Spleen (tissue), 11 donors: ENCODE results near the gene GRAMD2B. TPM values are rescaled to one million over a fixed set of nuclear protein-coding genes. Genes with fewer than 3 reads are reported as not detected.

Experiments
- DNase-seq: peaks from one replicate; pipeline ENCODE4 v3.0.0-alpha.2; 2020
- H3K27ac ChIP-seq, 8 donors: fragments of 200-600 bp; sonication (generic) in 7 of 8; 1 replicate in 4 of 8; 2 replicates in 4 of 8; pipeline versions ENCODE4 v1.5.0 to v1.8.0; 2016 to 2021; ENCODE audit warnings: inconsistent platforms in 4 of 8, mild to moderate bottlenecking in 4 of 8, moderate library complexity in 1 of 8
- H3K27me3 ChIP-seq, 7 donors: fragments of 200-600 bp; sonication (generic) in 6 of 7; replicated peaks in 1 of 7; 1 replicate in 4 of 7; 2 replicates in 3 of 7; pipeline versions ENCODE4 v1.5.0 to v1.8.0; 2016 to 2021; ENCODE audit warnings: inconsistent platforms in 3 of 7, mild to moderate bottlenecking in 1 of 7
- H3K36me3 ChIP-seq, 6 donors: fragments of 200-600 bp; sonication (generic) in 5 of 6; 1 replicate in 4 of 6; 2 replicates in 2 of 6; pipeline versions ENCODE4 v1.5.0 to v1.8.0; 2016 to 2021; ENCODE audit warnings: inconsistent platforms in 2 of 6
- H3K4me1 ChIP-seq, 6 donors: fragments of 200-600 bp; sonication (generic) in 5 of 6; 1 replicate in 3 of 6; 2 replicates in 3 of 6; pipeline versions ENCODE4 v1.5.0 to v1.8.0; 2016 to 2021; ENCODE audit warnings: inconsistent platforms in 3 of 6
- H3K4me3 ChIP-seq, 8 donors: fragments of 200-600 bp; sonication (generic) in 7 of 8; 1 replicate in 4 of 8; 2 replicates in 4 of 8; pipeline versions ENCODE4 v1.5.0 to v1.8.0; 2016 to 2021; ENCODE audit warnings: inconsistent platforms in 4 of 8, mild to moderate bottlenecking in 4 of 8, moderate library complexity in 2 of 8
- H3K9me3 ChIP-seq, 8 donors: fragments of 200-600 bp; sonication (generic) in 7 of 8; 1 replicate in 4 of 8; 2 replicates in 4 of 8; pipeline versions ENCODE4 v1.5.0 to v1.8.0; 2016 to 2021; ENCODE audit warnings: inconsistent platforms in 4 of 8
- CTCF ChIP-seq, 11 experiments: fragments of 200-600 bp in 7 of 11; fragments of 450-650 bp in 4 of 11; sonication (generic) in 4 of 11; IDR thresholded peaks in 8 of 11; conservative IDR thresholded peaks in 3 of 11; 1 replicate in 7 of 11; 2 replicates in 4 of 11; pipeline versions ENCODE4 v1.4.0 to v1.8.0; 2016 to 2021; ENCODE audit warnings: antibody characterized with exemption in 11 of 11, inconsistent platforms in 4 of 11, mild to moderate bottlenecking in 1 of 11
- POLR2A ChIP-seq, 3 donors: fragments of 450-650 bp; IDR thresholded peaks; one replicate each; pipeline ENCODE4 v1.5.1; 2017; ENCODE audit warnings: antibody characterized with exemption in 3 of 3, mild to moderate bottlenecking in 1 of 3
- POLR2AphosphoS5 ChIP-seq, 3 donors: sonication (generic); formaldehyde crosslinking; IDR thresholded peaks; one replicate each; pipeline ENCODE4 v1.5.1; 2017; ENCODE audit warnings: antibody characterized with exemption in 3 of 3
- WGBS, 5 donors: extraction: QIAGEN DNeasy Blood & Tissue Kit in 3 of 5; methylation state at CpG; one replicate each; pipeline versions ENCODE4 v1.1.5 to v1.1.7; 2013 to 2018; 5-methylcytosine and 5-hydroxymethylcytosine counted together
- intact Hi-C: fragments of 100-400 bp; cut with DNase I; formaldehyde crosslinking; loops from one replicate; pipeline ENCODE4 v1.15.0; 2023; ENCODE audit warnings: low total_unique reads
- polyA plus RNA-seq, 3 donors: library from polyadenylated mRNA; stranded (reverse); fragments of 200-250 nt; gene quantifications; one replicate each; pipeline ENCODE4 v1.2.1, GENCODE V29; 2013
- total RNA-seq, 7 donors: library from RNA; depleted of rRNA in 3 of 7; stranded (reverse); fragments of >200 nt in 3 of 7; fragmentation: NEBNext Ultra II Directional in 4 of 7; extraction: Animal tissue kit (Norgen Biotek cat#: 25700) in 4 of 7; gene quantifications; one replicate each; pipeline versions ENCODE4 v1.1.0 to v1.2.1, GENCODE V29; 2016 to 2021
- donor health status: healthy with polysubstance abuse.
- donor health status: DM: no; HTN: no; CAD: no; lungs with moderate emphysema.
- donor health status: DM: no; HTN: no; CAD: no.
- donor health status: Bipolar disorder and iron deficiency.
- donor health status: healthy.
- donor health status: DM: no; HTN: no; CAD: no.
- donor health status: DM: yes; HTN: yes; CAD: no.

GRAMD2B gene
- total and polyA plus RNA-seq, 10 donors = 3.0 to 28.7 (median 10.9) TPM

- Histone ChIP-seq H3K27ac (peak overlapping the region in 1 of 8 donors; percentile 13), H3K27me3 (no peaks in the 10 kb centered on the region), H3K36me3 (no peaks in the 10 kb centered on the region), H3K4me3 (no peak overlapping the region), H3K4me1 (peaks cover 0 to 4% (median 2%) of the 10 kb centered on the region in 6 donors), H3K9me3 (no peaks in the 10 kb centered on the region)
- no peak for DNase-seq
- intact Hi-C loops = no loop called here
- TF ChIP-seq POLR2A (IDR thresholded peaks at IDR 0.05) = no peak
- peak in 9 of 11 experiments; percentile 32 to 62 (median 54) for TF ChIP-seq CTCF (IDR thresholded peaks at IDR 0.05 in 8 of 11, conservative IDR thresholded peaks at IDR 0.05 in 3 of 11)
- WGBS, 5 donors = 68 to 85% (median 76%) methylated on average over 3 of the region's 3 CpGs
Observed at GRCh38 chr5:126499853-126500342, 76.7 kb downstream of the GRAMD2B start.

DNA sequence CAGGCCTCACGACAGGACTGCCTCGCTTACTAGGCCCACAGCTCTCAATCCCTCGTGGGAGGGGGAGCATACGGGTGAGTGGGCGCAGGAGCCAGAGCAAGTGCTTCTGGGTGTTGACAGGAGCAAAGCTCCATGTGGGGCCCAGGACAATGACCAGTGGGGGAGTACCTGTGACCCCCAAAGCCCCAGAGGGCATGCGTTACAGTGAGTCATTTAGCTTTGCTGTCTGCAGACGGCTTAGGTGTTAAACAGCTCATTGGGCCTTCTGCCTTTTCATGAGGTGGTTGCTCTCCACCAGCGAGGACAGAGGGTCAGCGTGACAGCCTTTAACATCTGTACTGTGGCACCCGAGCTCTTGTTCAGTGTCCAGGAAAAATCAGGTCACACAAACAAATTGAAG is 78.2 kb downstream of the GRAMD2B start:
- Histone ChIP-seq H3K27ac (no peak overlapping the region), H3K27me3 (no peaks in the 10 kb centered on the region), H3K4me1 (peaks cover 0 to 4% (median 2%) of the 10 kb centered on the region in 6 donors), H3K4me3 (no peak overlapping the region), H3K9me3 (no peaks in the 10 kb centered on the region), H3K36me3 (no peaks in the 10 kb centered on the region)
- 89 to 97% (median 95%) methylated on average over 10 of the region's 10 CpGs for WGBS, 5 donors
- TF ChIP-seq CTCF (IDR thresholded peaks at IDR 0.05 in 8 of 11, conservative IDR thresholded peaks at IDR 0.05 in 3 of 11) (no peak), POLR2A (IDR thresholded peaks at IDR 0.05) (no peak), POLR2AphosphoS5 (IDR thresholded peaks at IDR 0.05) (no peak)
- no peak for DNase-seq
- intact Hi-C loops = no loop called here

DNA sequence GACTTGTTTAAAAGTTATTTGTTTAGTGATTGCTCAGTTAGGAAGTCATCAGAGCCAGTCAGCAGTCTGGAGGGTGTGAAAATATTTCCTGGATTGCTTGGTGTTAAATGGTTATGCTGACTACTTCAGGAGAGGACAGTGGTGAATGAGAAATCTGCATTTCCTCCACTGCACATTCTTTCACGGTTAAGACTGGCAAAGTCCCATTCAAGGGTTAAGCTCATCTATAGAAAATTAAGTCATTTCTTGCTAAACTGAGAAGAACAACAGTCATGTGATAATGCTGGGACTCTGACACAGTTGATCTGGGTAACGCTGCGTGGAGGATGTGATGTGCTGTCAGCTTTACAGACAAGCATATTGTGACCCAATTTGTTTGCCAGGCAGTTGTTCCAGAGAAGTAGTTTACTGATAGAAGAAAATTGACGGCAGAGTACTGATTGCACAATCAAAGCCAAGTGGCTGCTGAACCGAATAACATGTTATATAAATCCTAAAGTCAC is 80.4 kb downstream of the GRAMD2B start:
- Histone ChIP-seq H3K9me3 (no peaks in the 10 kb centered on the region), H3K27me3 (no peaks in the 10 kb centered on the region), H3K4me1 (peaks cover 0 to 9% (median 6%) of the 10 kb centered on the region in 6 donors), H3K36me3 (no peaks in the 10 kb centered on the region), H3K4me3 (no peak overlapping the region), H3K27ac (peak overlapping the region in 7 of 8 donors; percentile 44 to 77 (median 58))
- TF ChIP-seq POLR2AphosphoS5 (IDR thresholded peaks at IDR 0.05) = peak in 1 of 3 donors; percentile 55
- TF ChIP-seq CTCF (IDR thresholded peaks at IDR 0.05 in 8 of 11, conservative IDR thresholded peaks at IDR 0.05 in 3 of 11) = no peak
- no peak for TF ChIP-seq POLR2A (IDR thresholded peaks at IDR 0.05)
- DNase-seq = no peak
- intact Hi-C loops = no loop called here
- WGBS, 5 donors = 51 to 62% (median 57%) methylated on average over 5 of the region's 5 CpGs

GRCh38 chr5:126506079-126506478 is 82.9 kb downstream of the GRAMD2B start:
- no peaks in the 10 kb centered on the region for H3K36me3 ChIP-seq
- H3K9me3 ChIP-seq = no peaks in the 10 kb centered on the region
- H3K4me3 ChIP-seq = no peak overlapping the region
- intact Hi-C loops = no loop called here
- DNase-seq = no peak
- no peaks in the 10 kb centered on the region for H3K27me3 ChIP-seq
- H3K27ac ChIP-seq = no peak overlapping the region
- WGBS, 5 donors = 84 to 95% (median 91%) methylated on average over 4 of the region's 4 CpGs
- peaks cover 0 to 30% (median 13%) of the 10 kb centered on the region in 6 donors for H3K4me1 ChIP-seq
- TF ChIP-seq POLR2AphosphoS5 (IDR thresholded peaks at IDR 0.05) = no peak
